PFSK-1 (cell line): ENCODE results near the gene EGFLAM.

Experiments used
- POLR2AphosphoS5 ChIP-seq: IDR thresholded peaks from 2 replicates; pipeline ENCODE4 v1.6.1; 2012; ENCODE audit warnings: low read depth, mild to moderate bottlenecking, control low read depth, low read length, moderate library complexity
- SIN3A ChIP-seq: IDR thresholded peaks from 2 replicates; pipeline ENCODE4 v1.6.1; 2012; ENCODE audit warnings: mild to moderate bottlenecking, low read length, moderate library complexity, borderline replicate concordance; ENCODE audit not compliant: insufficient read depth
- TAF1 ChIP-seq: IDR thresholded peaks from 2 replicates; pipeline ENCODE4 v1.6.1; 2012; ENCODE audit warnings: low read length, control low read depth, borderline replicate concordance; ENCODE audit not compliant: insufficient read depth
- TF ChIP-seq, protein P1 (sequence below), 2 experiments: IDR thresholded peaks; 2 replicates each; pipeline versions ENCODE4 v1.6.1 to v1.8.0; 2011 to 2012; ENCODE audit warnings: low read depth in 2 of 2, low read length in 2 of 2, control low read depth in 1 of 2, inconsistent platforms in 1 of 2, mild to moderate bottlenecking in 1 of 2, moderate library complexity in 1 of 2; ENCODE audit not compliant: insufficient read depth in 1 of 2

DNA sequence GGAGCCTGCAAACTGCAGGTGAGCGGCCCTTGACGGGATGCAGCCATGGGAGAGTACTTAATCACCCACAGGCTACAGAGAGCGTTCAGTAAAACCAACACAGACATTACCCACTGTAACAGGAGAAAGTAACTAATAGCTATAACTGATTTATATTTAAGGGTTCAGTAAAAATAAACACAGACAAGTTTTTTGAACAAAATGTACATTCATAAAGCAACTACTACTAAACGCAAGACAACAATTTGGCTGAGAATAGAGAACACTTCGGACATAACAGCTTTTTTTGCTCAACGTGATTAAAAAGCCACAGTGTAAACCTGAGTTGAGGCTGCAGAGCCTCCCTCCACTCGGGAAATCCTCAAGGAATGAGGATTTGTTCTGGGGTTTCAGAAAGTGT lies 236.4 kb downstream of the EGFLAM start:
- TF ChIP-seq TAF1 (no peak), POLR2AphosphoS5 (no peak), SIN3A (no peak)
- TF ChIP-seq, protein P1, sequence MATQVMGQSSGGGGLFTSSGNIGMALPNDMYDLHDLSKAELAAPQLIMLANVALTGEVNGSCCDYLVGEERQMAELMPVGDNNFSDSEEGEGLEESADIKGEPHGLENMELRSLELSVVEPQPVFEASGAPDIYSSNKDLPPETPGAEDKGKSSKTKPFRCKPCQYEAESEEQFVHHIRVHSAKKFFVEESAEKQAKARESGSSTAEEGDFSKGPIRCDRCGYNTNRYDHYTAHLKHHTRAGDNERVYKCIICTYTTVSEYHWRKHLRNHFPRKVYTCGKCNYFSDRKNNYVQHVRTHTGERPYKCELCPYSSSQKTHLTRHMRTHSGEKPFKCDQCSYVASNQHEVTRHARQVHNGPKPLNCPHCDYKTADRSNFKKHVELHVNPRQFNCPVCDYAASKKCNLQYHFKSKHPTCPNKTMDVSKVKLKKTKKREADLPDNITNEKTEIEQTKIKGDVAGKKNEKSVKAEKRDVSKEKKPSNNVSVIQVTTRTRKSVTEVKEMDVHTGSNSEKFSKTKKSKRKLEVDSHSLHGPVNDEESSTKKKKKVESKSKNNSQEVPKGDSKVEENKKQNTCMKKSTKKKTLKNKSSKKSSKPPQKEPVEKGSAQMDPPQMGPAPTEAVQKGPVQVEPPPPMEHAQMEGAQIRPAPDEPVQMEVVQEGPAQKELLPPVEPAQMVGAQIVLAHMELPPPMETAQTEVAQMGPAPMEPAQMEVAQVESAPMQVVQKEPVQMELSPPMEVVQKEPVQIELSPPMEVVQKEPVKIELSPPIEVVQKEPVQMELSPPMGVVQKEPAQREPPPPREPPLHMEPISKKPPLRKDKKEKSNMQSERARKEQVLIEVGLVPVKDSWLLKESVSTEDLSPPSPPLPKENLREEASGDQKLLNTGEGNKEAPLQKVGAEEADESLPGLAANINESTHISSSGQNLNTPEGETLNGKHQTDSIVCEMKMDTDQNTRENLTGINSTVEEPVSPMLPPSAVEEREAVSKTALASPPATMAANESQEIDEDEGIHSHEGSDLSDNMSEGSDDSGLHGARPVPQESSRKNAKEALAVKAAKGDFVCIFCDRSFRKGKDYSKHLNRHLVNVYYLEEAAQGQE (IDR thresholded peaks at IDR 0.05; ENCODE audit: insufficient read depth in 1 of 2, low read depth in 2 of 2, low read length in 2 of 2) = no peak
